GM21381 (cell line): ENCODE results near the gene AP1B1.

Experiments
- ATAC-seq: cut with Tn5 transposase; IDR thresholded peaks from one replicate; pipeline ENCODE4 v1.9.1; 2021; ENCODE audit warnings: mild to moderate bottlenecking, moderate library complexity; ENCODE audit not compliant: unreplicated experiment

AP1B1 gene

DNA sequence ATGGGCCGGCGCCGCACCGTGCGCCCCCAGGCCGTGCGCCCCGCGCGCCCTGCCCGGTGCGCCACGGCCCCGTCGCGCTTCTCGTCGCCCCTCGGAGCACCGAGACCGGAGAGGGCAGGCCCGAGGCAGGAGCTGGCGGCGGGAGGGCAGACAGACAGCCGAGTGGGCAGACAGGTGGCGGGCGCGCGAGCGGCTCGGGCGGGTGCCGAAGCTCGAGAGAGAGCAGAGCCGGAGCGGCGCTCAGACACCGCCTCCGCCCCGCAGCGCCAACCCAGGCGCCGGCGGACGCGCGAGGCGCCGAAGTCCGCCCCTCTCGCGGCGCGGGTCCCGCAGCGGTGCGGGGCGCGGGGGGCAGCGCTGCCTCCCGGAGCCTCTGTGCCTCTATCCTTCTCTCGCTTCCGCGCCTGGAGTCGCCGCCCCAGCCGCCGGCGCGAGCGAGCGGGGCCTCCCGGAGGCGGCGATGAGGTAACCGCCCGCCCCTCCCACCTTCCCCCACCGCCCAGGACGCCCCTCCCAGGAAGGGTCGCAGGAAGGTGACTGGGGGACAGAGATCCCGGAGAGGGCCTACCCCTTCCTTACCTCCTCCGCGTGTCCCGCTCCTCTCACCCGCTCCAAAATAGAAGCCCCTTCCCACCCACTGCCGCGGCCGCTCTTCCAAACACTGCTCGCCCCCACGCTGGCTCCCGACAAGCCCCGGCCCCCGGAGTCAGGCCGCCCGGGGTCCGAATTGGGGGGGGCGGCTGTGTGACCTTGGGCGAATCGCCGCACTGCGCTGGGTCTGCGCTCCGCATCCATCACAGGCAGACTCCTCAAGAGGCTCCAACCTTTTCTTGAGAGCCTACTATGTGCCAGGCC is 72.9 kb downstream of the AP1B1 start, which contains the start of gene RASL10A:
Gene RASL10A (minus strand): TSS at position 412 of the 855 bp plus-strand sequence. CDS start 451 bp downstream, outside the sequence.
- no peak for ATAC-seq

DNA sequence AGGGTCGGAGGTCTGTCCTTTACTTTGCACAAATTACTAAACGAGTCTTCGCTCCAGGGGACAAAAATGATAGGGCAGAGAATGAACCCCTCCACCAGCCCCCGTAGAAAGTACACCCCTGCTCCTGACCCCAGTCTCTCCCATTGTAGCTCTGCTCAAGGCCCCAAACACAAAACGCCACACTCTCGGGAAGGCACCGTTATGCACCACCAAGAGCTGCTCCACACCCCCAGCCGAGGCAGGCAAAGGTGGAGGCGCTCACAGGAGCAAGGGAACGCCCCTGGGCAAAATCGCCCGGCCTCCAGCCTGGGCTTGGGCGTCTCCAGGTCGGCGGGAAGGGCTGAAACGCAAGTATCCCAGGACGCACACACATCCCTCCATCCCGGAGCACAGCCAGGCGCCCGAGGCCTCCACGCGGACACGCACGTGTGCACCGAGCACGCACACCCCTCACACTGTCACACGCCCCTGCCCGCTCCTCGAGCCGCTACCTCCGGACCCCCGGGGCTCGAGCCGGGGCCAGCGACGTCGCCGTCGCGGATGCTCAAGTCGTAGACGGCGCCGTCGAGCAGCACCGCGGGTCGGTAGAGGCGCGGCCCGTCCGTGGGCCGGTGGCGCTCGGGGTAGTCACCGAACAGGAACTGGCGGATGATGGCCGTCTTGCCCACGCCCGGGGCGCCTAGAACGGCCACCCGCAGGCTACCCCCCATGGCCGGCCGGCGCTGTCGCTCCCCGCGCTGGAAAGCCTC is 73.7 kb downstream of the AP1B1 start:
- no peak for ATAC-seq

DNA sequence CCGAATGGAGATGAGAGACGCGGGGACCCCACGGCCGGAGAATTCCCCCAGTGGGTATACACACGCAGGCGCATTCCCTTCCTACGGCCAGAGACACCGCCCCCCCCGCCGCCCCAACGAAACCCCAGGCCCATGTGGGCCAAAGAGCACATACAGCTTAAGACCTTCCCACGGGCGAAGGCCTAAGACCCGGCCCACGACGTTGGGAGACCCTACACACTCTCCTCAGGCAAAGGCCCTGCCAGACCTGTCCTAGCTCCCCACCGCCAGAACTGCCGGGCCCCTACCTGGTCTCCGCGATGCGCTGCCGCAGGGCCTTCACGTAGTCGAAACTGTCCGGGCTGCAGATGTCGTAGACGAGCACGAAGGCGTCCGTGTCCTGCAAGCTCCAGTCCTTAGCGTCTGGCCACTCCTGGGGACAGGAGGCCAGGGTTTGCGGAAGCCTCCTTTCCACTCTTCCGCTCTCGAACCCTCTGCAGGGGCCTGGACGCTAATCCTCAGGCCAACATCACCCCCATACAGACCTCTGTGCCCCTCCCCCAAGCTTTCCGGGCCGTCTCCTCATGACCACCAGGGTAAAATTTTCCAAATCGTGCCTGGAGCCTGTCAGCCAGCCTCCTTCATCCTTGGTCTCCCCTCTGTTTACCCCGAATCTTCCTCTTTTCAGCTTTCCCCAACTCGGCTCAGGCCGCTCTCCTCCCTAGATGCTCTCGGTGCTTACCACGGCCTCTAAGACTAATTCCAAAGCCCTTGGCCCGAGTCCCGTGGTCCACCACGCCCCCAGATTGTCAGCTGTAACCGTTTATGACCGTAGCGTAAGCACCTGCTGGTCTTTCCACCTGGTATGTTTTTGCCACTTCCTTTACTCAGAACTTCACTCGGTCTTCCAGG is 74.5 kb downstream of the AP1B1 start:
- no peak for ATAC-seq

DNA sequence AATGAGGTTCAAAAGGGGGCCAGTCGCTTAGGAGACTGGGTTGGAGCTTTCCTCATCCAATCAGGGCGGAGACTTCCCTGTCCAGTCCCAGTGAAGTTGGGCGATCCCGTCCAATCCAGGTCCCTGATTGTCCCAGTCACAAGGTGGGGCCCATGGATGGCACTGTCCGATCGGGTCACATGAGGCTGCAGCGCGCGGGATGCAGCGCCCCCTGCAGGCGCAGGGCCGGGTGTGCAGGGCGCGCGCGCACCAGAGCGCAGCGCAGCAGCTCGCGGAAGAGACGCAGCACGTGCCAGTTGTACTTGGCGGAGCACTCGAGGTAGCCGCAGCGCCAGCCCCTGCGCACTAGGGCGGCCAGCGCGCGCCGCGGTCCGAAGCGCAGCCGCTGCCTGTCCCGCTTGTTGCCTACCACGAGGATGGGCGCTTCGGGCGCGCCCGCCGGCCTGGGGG is 75.2 kb downstream of the AP1B1 start:
- ATAC-seq, result no peak

DNA sequence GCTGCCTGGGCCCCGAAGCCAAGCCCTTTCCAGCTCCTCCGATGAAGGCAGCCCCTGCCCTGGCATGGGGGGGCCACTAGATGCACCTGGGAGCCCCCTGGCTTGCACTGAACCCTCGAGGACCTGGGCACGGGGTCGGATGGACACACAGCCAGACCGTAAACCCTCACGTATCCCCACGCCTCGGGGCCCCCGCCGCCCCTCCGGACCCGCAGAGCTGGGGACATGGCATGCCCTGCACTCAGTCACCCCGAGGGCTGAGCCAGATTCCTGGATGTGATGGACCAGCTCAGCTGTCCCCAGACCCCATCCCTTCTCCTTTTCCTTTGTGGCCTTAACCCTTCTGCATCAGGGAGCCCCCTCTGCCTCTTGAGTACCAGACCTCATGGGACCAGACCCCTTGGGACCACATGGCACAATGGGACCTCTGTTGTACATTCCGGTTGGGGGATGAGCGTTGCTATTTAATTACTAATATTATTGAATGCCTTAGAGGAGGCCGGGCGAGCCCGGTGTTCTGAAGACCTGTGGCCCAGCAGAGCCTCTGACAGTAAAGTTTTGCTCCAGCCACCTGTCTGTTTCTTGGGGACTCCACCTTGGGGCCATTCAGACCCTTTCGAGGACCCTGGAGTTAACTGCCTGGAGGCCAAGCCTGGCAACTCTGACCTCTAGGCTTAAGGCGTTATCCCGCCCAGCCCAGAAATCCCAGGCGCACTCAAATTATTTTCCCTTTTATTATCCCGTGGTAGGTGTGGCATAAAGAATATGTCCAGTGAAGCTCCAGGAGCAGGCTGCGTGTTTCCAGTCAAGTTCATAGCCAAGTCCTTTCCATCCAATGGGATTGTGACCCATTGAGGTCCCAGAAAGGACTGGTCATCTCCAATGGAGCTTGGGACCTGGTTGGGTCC is 75.9 kb downstream of the AP1B1 start:
- ATAC-seq, result no peak

DNA sequence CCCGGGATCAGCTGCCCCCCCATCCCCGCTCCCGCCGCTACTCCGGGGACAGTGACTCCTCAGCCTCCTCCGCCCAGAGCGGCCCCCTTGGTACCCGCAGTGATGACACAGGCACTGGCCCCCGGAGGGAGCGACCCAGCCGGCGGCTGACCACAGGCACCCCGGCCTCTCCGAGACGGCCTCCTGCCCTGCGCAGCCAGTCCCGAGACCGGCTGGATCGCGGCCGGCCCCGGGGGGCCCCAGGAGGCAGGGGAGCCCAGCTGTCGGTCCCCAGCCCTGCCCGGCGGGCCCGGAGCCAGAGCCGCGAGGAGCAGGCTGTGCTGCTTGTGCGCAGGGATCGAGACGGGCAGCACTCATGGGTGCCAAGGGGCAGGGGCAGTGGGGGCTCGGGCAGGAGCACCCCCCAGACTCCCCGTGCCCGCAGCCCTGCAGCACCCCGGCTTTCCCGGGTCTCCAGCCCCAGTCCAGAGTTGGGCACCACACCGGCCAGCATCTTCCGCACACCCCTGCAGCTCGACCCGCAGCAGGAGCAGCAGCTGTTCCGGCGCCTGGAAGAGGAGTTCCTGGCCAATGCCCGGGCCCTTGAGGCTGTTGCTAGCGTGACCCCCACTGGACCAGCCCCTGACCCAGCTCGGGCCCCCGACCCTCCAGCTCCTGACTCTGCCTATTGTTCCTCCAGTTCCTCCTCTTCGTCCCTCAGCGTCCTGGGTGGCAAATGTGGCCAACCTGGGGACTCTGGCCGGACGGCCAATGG is 76.7 kb downstream of the AP1B1 start:
- no peak for ATAC-seq

DNA sequence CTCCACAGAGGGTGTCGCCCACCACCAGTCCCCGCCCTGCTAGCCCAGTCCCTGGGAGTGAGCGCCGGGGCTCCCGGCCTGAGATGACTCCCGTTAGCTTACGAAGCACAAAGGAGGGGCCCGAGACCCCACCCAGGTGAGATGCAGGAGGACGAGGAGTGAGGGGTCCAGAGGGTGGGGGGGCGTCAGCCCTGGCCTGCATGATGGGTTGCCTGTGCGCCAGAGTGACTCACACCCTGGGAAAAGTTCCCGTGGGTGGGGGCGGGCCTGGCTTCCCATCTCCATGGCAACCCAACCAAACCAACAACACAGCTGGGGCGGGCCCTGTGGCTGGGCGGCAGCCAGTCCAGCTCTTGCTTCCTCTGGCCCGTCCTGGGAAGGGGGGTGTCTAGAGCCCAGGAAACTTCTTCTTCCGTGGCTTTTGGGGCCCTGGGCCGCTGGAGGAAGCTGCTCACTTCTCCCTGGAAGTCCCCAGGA is 77.5 kb downstream of the AP1B1 start:
- no peak for ATAC-seq

DNA sequence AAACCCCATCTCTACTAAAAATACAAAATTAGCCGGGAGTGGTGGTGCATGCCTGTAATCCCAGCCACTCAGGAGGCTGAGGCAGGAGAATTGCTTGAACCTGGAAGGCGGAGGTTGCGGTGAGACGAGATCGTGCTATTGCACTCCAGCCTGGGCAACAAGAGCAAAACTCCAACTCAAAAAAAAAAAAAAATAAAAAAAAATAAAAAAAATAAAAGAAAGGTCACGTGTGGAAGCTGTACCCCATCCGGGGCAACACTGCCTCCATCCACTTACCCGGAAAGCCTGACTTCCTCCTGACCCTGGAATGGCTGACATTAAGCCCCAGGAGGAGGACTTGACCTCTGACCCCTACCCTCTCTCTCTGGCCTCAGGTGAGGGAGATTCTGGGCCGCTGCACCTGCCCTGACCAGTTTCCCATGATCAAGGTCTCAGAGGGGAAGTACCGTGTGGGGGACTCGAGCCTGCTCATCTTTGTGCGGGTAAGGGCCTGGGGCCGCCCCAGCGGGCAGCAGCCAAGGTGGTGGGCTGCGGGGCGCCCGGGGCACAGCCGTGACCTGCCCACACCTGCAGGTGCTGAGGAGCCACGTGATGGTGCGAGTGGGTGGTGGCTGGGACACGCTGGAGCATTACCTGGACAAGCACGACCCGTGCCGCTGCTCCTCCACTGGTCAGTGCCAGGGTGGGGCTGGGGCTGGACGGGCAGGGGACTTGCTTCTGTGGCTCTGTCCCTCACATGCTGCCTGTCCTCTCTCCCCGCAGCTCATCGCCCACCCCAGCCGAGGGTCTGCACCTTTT is 78.1 kb downstream of the AP1B1 start:
- no peak for ATAC-seq

DNA sequence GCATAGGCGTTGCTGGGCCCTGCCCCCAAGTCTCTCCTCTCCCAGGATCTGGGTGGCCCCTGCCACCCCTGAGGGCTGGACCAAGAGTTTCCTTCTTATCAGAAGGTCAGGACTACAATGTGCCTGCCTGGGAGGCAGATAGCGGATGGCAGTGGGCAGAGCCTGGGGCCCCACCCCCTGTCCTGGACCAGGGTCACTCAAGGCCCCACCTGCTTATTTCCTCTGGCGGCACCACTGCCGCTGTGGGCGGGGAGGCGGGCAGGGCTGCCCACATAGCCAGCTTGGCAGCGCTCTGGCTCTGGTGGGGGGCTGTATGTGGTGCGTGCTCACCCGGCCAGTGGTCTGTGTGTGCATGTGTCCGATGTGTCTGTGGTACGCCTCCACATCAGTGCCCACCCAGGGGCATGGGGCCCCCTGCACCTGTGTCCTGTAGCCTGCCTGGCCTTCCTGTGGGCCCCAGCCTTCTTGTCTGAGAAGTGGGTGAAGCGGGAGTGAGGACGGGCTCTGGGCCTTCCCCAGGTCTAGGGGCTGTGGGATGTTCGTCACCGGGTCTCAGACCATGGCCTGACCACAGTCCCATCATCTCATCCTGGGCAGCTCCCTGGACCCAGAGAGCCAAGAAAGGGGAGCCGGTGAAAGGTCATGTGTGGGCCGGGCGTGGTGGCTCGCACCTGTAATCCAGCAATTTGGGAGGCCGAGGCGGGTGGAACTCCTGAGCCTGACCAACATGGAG is 78.9 kb downstream of the AP1B1 start:
- ATAC-seq, result no peak

DNA sequence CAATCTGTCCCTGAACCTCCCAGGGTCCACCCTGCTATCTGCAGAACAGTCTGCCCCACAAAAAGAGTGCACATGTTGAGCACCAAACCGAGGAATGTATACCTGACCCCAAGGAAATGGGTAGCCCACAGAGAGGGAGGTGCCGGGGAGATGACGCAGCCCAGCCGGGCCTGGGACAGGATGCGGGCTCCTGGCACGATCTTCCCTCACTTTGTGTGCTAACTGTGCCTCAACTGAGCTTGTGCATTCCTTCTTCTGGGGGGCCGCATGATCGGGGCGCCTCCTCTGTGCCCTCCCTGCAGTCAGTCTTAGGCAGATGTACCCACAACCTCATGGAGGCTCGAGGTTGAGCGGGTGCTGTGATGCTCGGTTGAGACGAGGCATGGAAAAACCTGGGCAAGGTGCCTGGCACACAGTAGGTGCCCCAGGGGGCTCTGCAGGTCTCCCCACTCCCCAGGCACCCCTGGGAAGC is 79.5 kb downstream of the AP1B1 start:
- ATAC-seq, result no peak

DNA sequence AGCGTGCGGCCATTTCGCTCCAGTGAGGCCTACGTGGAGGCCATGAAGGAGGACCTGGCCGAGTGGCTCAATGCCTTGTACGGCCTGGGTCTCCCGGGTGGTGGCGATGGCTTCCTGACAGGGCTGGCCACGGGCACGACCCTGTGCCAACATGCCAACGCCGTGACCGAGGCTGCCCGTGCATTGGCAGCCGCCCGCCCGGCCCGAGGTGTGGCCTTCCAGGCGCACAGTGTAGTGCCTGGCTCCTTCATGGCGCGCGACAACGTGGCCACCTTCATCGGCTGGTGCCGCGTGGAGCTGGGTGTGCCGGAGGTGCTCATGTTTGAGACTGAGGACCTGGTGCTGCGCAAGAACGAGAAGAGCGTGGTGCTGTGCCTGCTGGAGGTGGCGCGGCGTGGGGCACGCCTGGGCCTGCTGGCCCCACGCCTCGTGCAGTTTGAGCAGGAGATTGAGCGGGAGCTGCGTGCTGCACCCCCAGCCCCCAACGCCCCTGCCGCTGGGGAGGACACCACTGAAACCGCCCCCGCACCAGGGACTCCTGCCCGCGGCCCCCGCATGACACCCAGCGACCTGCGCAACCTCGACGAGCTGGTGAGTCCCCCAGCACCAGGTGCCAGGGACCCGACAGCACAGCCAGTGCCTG is 80.1 kb downstream of the AP1B1 start:
- no peak for ATAC-seq

DNA sequence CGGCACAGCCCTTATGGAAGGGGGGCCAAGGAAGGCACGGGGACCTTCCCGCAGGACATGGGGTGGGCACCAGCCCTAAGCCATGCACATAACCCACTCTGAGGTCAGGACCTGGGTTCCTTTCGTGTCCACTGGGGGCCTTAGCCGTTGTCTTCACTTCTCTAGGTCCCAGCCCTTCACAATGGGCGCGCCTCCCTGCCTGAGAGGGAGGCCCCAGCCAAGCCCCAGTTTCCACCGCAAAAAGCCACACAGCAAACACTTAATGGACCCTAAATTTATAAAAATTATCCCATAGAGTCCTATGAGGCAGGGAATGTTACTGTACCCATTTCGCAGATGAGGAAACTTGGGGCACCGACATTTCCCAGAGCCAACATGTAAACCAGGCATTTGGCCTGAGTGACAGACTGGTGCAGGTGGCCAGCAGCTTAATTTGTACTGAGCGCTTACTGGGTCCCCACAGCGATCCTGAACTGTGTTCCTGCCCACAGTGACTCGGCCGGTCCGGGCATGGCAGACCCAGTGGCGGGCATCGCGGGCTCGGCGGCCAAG is 80.7 kb downstream of the AP1B1 start:
- no peak for ATAC-seq

DNA sequence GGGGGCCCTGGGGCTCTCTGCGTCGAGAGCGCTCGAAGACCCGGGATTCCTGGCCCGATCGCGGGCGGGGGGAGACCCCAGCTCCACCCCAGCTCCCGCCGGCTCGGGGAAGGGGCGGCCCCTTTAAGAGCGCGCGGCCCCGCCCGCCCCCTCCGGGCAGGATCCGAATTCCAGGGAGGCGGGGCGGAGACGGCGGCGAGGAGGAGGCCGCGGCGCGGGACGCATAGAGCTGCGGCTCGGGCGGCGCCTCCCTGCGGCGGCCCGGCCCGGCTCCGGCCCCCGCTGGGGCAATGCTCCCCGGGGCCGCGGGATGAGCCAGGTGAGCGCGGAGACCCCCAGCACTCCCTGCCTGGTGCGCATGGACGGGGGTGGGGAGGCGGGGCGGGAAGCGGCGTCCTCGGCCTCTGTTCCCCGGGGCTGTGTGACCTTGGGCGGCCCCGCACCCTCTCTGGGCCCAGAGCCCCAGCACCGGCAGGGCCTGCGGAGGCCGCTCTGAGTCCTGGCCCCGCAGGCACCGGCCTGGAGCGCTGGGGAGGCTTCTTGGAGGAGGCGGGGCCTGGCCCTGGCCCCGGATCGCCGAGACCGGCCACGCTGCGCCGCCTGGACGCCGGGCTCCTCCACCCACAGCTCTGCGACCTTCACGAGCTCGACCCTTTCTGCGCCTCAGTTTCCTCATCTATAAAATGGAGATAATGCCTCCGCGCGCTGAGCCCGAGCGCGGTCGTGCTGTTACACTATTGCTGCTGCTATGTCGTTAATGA is 81.4 kb downstream of the AP1B1 start:
- no peak for ATAC-seq

DNA sequence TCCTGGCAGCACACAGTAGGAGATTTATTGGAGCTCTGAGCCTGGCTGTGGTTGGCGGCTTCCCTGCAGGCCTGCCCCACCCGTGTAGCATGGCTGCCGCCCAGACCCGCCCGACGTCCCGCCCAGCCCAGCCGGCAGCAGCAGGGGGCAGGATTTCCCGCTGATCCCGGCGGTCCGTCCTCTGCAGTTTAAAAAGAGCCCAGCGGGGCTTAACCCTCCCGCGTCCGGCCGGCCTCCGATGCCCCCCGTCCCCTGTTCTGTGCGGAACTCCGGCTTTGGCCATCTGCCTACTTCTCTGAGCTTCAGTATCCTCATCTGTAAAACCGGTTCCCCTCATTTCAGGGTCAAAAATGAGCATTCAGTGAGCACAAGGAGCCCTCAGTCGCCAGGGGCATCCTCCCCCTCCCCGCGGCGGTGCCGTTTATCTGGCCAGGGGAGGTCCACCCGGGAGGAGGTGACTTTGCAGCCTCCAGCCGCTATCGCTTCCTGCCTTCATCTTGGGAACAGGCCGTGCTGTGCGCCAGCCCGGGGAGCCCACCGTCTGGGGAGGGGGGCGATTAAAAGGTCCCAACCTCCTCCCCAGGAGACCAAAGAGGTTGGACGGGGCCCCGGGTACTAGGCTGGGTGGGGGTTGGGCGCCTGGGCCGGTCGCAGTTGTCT is 82.1 kb downstream of the AP1B1 start, which contains the start of gene GAS2L1:
Gene GAS2L1 (plus strand): TSS at position 476 of the 660 bp plus-strand sequence. CDS start 1,456 bp downstream, outside the sequence.
- ATAC-seq, result no peak

DNA sequence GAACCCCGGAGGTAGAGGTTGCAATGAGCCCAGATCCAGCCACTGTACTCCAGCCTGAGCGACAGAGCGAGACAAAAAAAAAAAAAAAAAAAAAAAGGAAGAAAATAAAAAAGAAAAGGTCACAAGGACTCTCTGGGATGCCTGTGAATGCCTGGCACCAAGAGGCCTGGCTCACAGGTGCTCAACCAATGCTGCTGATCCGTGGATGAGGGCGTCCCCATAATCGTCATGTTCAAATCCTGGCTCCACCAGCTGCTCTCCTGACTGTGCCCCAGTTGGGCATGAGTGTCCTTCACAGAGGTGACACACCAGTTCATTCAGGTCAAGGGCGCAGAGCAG is 82.6 kb downstream of the AP1B1 start:
- no peak for ATAC-seq
